Suprapubic skin (tissue), 4 donors: ENCODE data around the gene BSG. TPM values are rescaled to one million over a fixed set of nuclear protein-coding genes. Genes with fewer than 3 reads are reported as not detected.
A peak's percentile ranks its signal among the peaks of the same experiment; 100 is the strongest.

Experiments used
- DNase-seq, 2 donors: peaks; one replicate each; pipeline ENCODE4 v3.0.0-alpha.2; 2019; ENCODE audit warnings: low spot score in 2 of 2
- H3K27ac ChIP-seq: fragments of 200-600 bp; sonication (generic); one replicate; pipeline ENCODE4 v1.5.1; 2019
- H3K27me3 ChIP-seq: fragments of 200-600 bp; sonication (generic); one replicate; pipeline ENCODE4 v1.5.1; 2019
- H3K36me3 ChIP-seq: fragments of 200-600 bp; sonication (generic); one replicate; pipeline ENCODE4 v1.5.1; 2019
- H3K4me1 ChIP-seq: fragments of 200-600 bp; sonication (generic); one replicate; pipeline ENCODE4 v1.5.1; 2019
- H3K4me3 ChIP-seq: fragments of 200-600 bp; sonication (generic); one replicate; pipeline ENCODE4 v1.5.1; 2019; ENCODE audit warnings: mild to moderate bottlenecking
- H3K9me3 ChIP-seq: fragments of 200-600 bp; sonication (generic); one replicate; pipeline ENCODE4 v1.5.1; 2019
- CTCF ChIP-seq, 2 donors: fragments of 200-600 bp in 1 of 2; fragments of 450-650 bp in 1 of 2; sonication (generic) in 1 of 2; IDR thresholded peaks; one replicate each; pipeline ENCODE4 v1.5.1; 2016 to 2019; ENCODE audit warnings: antibody characterized with exemption in 2 of 2, mild to moderate bottlenecking in 1 of 2, moderate library complexity in 1 of 2
- EP300 ChIP-seq: sonication (generic); formaldehyde crosslinking; IDR thresholded peaks from one replicate; pipeline ENCODE4 v1.6.1; 2017; ENCODE audit warnings: antibody characterized with exemption
- POLR2A ChIP-seq, 2 donors: fragments of 450-650 bp; IDR thresholded peaks; one replicate each; pipeline ENCODE4 v1.6.1; 2017; ENCODE audit warnings: antibody characterized with exemption in 2 of 2, mild to moderate bottlenecking in 2 of 2, moderate library complexity in 2 of 2
- POLR2AphosphoS5 ChIP-seq, 3 donors: sonication (generic); formaldehyde crosslinking; IDR thresholded peaks; one replicate each; pipeline ENCODE4 v1.6.1; 2017; ENCODE audit warnings: antibody characterized with exemption in 3 of 3
- WGBS: methylation state at CpG from one replicate; pipeline ENCODE4 v1.1.5; 2018; 5-methylcytosine and 5-hydroxymethylcytosine counted together
- total RNA-seq, 4 donors: library from RNA; depleted of rRNA; stranded (reverse); fragments of >200 nt; gene quantifications; one replicate each; pipeline ENCODE4 v1.1.0, GENCODE V29; 2016

The BSG gene
- total RNA-seq, 4 donors from 2014 or later: 265 to 314 (median 285) TPM

GRCh38 chr19:590750-591098, 18.3 kb downstream of the BSG start:
- no peaks in the 10 kb centered on the region for H3K9me3 ChIP-seq
- H3K4me3 ChIP-seq: peak overlapping the region; percentile 41
- no peak overlapping the region for H3K27ac ChIP-seq
- H3K27me3 ChIP-seq: peaks cover 80% of the 10 kb centered on the region
- TF ChIP-seq CTCF (IDR thresholded peaks at IDR 0.05): no peak
- TF ChIP-seq EP300: no peak
- no peaks in the 10 kb centered on the region for H3K36me3 ChIP-seq
- DNase-seq: no peak
- 0% methylated on average over 12 of the region's 41 CpGs for WGBS
- H3K4me1 ChIP-seq: peaks cover 35% of the 10 kb centered on the region

- H3K36me3 ChIP-seq: no peaks in the 10 kb centered on the region
- TF ChIP-seq POLR2AphosphoS5 (IDR thresholded peaks at IDR 0.05): no peak
- no peak for TF ChIP-seq EP300
- TF ChIP-seq CTCF (IDR thresholded peaks at IDR 0.05): no peak
- TF ChIP-seq POLR2A (IDR thresholded peaks at IDR 0.05): no peak
- 5% methylated on average over 16 of the region's 75 CpGs for WGBS
- H3K27ac ChIP-seq: no peak overlapping the region
- peaks cover 35% of the 10 kb centered on the region for H3K4me1 ChIP-seq
- H3K4me3 ChIP-seq: peak overlapping the region; percentile 41
- H3K27me3 ChIP-seq: peaks cover 79% of the 10 kb centered on the region
- H3K9me3 ChIP-seq: no peaks in the 10 kb centered on the region
- DNase-seq: no peak
Observed at GRCh38 chr19:591099-591958, 18.9 kb downstream of the BSG start.

- DNase-seq: no peak
- no peak for TF ChIP-seq CTCF (IDR thresholded peaks at IDR 0.05)
- TF ChIP-seq EP300: no peak
- no peak for TF ChIP-seq POLR2AphosphoS5 (IDR thresholded peaks at IDR 0.05)
- no peak for TF ChIP-seq POLR2A (IDR thresholded peaks at IDR 0.05)
- 77% methylated on average over 8 of the region's 19 CpGs for WGBS
- H3K27me3 ChIP-seq: peaks cover 78% of the 10 kb centered on the region
- peaks cover 35% of the 10 kb centered on the region for H3K4me1 ChIP-seq
- H3K36me3 ChIP-seq: no peaks in the 10 kb centered on the region
- H3K9me3 ChIP-seq: no peaks in the 10 kb centered on the region
- H3K27ac ChIP-seq: no peak overlapping the region
- no peak overlapping the region for H3K4me3 ChIP-seq
Observed at GRCh38 chr19:592101-592500, 19.7 kb downstream of the BSG start.

- H3K4me1 ChIP-seq: peaks cover 30% of the 10 kb centered on the region
- DNase-seq: no peak
- H3K36me3 ChIP-seq: no peaks in the 10 kb centered on the region
- H3K4me3 ChIP-seq: no peak overlapping the region
- no peak overlapping the region for H3K27ac ChIP-seq
- no peaks in the 10 kb centered on the region for H3K9me3 ChIP-seq
- peaks cover 69% of the 10 kb centered on the region for H3K27me3 ChIP-seq
- WGBS: 87% methylated on average over 17 of the region's 18 CpGs
- TF ChIP-seq CTCF (IDR thresholded peaks at IDR 0.05) (no peak), POLR2A (IDR thresholded peaks at IDR 0.05) (no peak), POLR2AphosphoS5 (IDR thresholded peaks at IDR 0.05) (no peak), EP300 (no peak)
Observed at GRCh38 chr19:593055-593454, 20.7 kb downstream of the BSG start.

GRCh38 chr19:593505-593904, 21.1 kb downstream of the BSG start:
- WGBS: 51% methylated on average over 9 of the region's 9 CpGs
- peaks cover 25% of the 10 kb centered on the region for H3K4me1 ChIP-seq
- H3K27me3 ChIP-seq: peaks cover 64% of the 10 kb centered on the region
- no peaks in the 10 kb centered on the region for H3K9me3 ChIP-seq
- no peak for TF ChIP-seq CTCF (IDR thresholded peaks at IDR 0.05)
- no peak for TF ChIP-seq POLR2AphosphoS5 (IDR thresholded peaks at IDR 0.05)
- no peak for TF ChIP-seq POLR2A (IDR thresholded peaks at IDR 0.05)
- no peak for TF ChIP-seq EP300
- H3K4me3 ChIP-seq: no peak overlapping the region
- H3K36me3 ChIP-seq: no peaks in the 10 kb centered on the region
- H3K27ac ChIP-seq: no peak overlapping the region
- DNase-seq: no peak
